Neural crest cell (in vitro differentiated cells): ENCODE results near the gene LRP1-AS. TPM values are rescaled to one million over a fixed set of nuclear protein-coding genes. Genes with fewer than 3 reads are reported as not detected.

Experiments
- DNase-seq: peaks from one replicate; pipeline ENCODE4 v3.0.0; 2021; ENCODE audit warnings: low read depth, mixed read lengths, low spot score
- H3K27ac Mint-ChIP-seq: one replicate; pipeline ENCODE4 v1.8.0; 2021; ENCODE audit warnings: mild to moderate bottlenecking, mixed read lengths; ENCODE audit not compliant: unreplicated experiment
- H3K27me3 Mint-ChIP-seq: 2 replicates; pipeline ENCODE4 v1.8.0; 2021; ENCODE audit warnings: low read depth, mild to moderate bottlenecking, mixed read lengths
- H3K36me3 Mint-ChIP-seq: 2 replicates; pipeline ENCODE4 v1.8.0; 2021; ENCODE audit warnings: low read depth, mild to moderate bottlenecking, mixed read lengths
- H3K4me1 Mint-ChIP-seq: 2 replicates; pipeline ENCODE4 v1.8.0; 2021; ENCODE audit warnings: mixed read lengths
- H3K4me3 Mint-ChIP-seq: one replicate; pipeline ENCODE4 v1.8.0; 2021; ENCODE audit warnings: mild to moderate bottlenecking, mixed read lengths
- H3K9me3 Mint-ChIP-seq: 2 replicates; pipeline ENCODE4 v1.8.0; 2021; ENCODE audit warnings: mixed read lengths
- total RNA-seq: library from RNA; stranded (reverse); gene quantifications from 2 replicates; pipeline ENCODE4 v1.2.1, GENCODE V29; 2021
- TF ChIP-seq, protein P1 (sequence below): fragments of 200-600 bp; sonication (generic); conservative IDR thresholded peaks from 2 replicates; pipeline ENCODE4 v1.5.0; 2021; ENCODE audit warnings: antibody characterized with exemption, mild to moderate bottlenecking

The LRP1-AS gene
- total RNA-seq, 1 donor from 2014 or later: not detected

DNA sequence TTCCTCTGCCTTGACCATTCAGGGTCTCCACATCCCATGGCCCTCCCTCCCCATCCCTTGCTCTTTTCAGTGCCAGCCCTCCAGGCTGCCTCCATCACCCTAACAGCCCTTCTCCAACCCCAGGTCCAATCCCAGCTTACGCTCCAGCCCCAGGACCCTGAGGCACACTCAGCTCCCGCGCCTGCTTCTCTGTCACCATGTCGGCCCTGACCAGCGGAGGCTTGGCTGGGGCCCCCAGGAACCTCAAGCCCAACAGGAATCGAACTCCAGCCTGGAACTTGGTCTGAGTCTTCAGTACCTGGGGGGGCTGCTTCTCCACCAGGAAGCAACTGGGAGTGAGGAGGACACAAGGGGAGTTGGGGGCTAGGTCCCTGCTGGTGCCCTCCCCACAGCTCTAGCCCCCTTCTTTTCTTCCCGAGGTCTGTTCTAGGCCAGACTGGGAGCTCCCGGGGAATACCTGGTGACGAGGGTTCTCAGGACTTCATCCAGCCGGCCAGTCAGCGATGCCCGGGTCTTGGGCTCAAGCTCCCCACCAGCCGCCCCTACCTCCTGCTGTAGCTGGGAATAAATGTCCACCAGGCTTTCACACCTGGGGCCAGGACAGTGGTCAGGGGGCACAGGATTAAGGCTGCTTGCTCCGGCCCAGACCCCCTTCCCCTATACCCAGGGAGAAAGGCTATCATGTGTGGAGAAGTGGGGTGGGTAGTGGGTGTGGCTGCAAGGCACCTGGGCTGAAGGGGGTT, 42.2 kb downstream of the LRP1-AS start:
- Mint-ChIP-seq H3K36me3 (no peaks in the 10 kb centered on the region), H3K27ac (no peak overlapping the region), H3K4me1 (peaks cover 30% of the 10 kb centered on the region), H3K27me3 (no peaks in the 10 kb centered on the region), H3K9me3 (no peaks in the 10 kb centered on the region), H3K4me3 (no peak overlapping the region)
- TF ChIP-seq, protein P1, sequence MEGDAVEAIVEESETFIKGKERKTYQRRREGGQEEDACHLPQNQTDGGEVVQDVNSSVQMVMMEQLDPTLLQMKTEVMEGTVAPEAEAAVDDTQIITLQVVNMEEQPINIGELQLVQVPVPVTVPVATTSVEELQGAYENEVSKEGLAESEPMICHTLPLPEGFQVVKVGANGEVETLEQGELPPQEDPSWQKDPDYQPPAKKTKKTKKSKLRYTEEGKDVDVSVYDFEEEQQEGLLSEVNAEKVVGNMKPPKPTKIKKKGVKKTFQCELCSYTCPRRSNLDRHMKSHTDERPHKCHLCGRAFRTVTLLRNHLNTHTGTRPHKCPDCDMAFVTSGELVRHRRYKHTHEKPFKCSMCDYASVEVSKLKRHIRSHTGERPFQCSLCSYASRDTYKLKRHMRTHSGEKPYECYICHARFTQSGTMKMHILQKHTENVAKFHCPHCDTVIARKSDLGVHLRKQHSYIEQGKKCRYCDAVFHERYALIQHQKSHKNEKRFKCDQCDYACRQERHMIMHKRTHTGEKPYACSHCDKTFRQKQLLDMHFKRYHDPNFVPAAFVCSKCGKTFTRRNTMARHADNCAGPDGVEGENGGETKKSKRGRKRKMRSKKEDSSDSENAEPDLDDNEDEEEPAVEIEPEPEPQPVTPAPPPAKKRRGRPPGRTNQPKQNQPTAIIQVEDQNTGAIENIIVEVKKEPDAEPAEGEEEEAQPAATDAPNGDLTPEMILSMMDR: no peak
- DNase-seq: no peak

DNA sequence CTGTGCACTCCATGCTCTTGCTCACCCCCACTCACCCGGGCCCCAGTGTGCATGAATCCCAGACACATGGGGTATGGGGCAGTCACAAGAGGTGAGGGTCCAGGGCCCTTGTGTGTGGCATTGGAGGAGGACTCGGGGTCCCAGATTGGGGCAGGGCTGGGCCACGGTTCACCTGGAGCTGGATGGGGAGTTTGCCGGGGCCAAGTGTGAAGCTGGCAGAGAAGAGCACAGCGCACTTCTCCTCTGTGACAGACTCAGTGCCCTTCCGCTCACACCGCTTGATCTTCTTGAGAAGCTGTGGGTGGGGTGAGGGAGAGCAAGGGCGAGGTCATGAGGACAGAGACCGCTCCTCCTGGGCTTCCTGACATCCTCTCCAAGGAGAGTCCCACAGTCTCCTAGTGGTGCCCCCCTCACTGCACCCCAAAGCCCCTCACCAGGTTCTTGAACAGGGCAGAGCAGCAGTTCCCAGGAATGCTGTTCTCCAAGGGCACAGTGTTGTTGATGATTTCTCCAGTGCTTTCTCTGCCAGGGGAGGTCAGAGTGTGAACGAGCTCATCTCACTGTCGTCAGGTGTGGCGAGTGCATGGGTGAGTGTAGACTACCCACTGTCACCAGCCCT, 43.0 kb downstream of the LRP1-AS start:
- DNase-seq: no peak

DNA sequence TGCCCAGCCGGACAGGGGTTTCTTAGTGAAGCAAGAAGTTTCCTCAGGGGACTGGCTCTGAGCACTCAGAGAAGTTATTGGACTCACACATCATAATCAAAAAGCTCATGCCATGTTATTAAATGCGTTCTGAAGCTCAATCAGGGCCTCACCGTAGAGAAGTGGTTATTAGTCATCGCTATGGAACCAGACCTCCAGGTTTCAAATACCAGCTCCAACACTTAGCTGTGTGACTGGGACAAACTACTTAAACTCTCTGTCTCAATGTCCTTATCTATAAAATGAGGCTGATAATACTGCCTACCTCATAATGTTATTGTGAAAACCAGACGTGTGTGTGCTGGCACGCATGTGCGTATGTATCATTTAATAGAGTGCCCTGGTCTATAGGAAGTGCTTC, 43.6 kb downstream of the LRP1-AS start:
- H3K27ac Mint-ChIP-seq: no peak overlapping the region
- H3K4me3 Mint-ChIP-seq: no peak overlapping the region
- no peaks in the 10 kb centered on the region for H3K9me3 Mint-ChIP-seq
- peaks cover 20% of the 10 kb centered on the region for H3K4me1 Mint-ChIP-seq
- TF ChIP-seq, protein P1: no peak
- DNase-seq: no peak
- no peaks in the 10 kb centered on the region for H3K27me3 Mint-ChIP-seq
- H3K36me3 Mint-ChIP-seq: peaks cover 2% of the 10 kb centered on the region

More for the DNA sequence above, 43.0 kb downstream of the LRP1-AS start:
- Mint-ChIP-seq H3K4me3 (no peak overlapping the region), H3K27ac (peak overlapping the region; percentile 50), H3K27me3 (no peaks in the 10 kb centered on the region), H3K4me1 (peaks cover 22% of the 10 kb centered on the region), H3K36me3 (peaks cover under 1% of the 10 kb centered on the region), H3K9me3 (no peaks in the 10 kb centered on the region)
- TF ChIP-seq, protein P1: no peak

DNA sequence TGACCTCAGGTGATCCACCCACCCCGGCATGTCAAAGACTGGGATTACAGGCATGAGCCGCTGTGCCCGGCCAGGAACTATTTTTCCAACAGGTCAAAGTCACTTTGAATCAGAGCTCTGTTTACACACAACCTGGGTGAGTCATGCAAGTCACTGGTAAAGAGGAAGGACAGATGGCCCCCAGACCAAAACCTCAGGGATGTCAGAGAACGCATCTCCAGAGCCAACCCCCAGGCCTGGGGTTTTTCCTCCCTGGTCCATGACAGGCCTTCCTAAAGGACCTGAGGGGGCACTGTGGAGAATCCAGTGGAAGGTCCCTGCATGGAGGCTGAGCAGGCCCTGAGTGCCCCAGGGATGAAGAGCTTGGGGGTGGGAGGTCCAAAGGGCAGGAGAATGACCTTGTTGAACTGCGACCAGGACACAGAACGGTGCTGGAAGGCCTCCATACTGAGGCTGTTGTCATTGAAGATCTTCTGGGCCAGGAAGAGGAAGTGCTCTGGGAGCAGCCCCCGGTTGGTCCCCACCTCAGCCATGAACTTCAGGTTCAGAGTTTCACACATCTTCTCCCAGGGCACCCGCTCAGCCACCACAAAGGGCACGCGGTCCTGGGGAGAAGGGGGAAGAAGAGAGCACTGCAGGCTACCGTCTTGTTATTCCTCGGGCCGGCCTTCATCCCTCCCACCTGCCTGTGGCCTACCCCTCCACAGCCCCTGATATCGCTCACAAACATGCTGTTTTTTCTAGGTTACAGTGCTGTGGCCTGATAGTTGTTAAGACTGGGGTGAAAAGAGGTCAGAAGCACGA, 45.3 kb downstream of the LRP1-AS start:
- Mint-ChIP-seq H3K27ac (peak overlapping the region; percentile 81), H3K4me1 (peaks cover 17% of the 10 kb centered on the region), H3K27me3 (no peaks in the 10 kb centered on the region), H3K36me3 (peaks cover 2% of the 10 kb centered on the region), H3K9me3 (no peaks in the 10 kb centered on the region), H3K4me3 (no peak overlapping the region)
- TF ChIP-seq, protein P1: no peak
- DNase-seq: no peak

DNA sequence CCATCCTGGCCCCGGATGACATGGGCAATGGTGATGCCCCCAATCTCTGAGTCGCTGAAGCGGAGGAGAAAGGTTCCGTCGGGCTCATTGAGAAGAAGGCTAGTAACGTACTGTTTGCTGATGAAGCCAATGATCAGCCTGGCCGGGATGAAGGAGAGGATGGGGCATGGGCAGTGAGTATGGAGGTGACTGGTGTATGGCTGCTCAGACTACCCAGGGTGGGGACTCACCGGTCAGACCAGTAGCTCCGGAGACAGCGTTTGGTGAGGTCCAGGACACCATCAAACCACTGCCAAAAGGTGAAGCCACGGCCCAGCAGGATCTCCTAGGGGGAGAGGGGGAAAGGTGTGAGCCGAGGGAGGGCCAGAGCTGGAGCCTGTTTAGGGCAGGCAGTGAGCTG, 47.7 kb downstream of the LRP1-AS start:
- DNase-seq: no peak
- H3K4me1 Mint-ChIP-seq: peaks cover 23% of the 10 kb centered on the region
- no peaks in the 10 kb centered on the region for H3K9me3 Mint-ChIP-seq
- TF ChIP-seq, protein P1: no peak
- peak overlapping the region; percentile 4 for H3K4me3 Mint-ChIP-seq
- no peak overlapping the region for H3K27ac Mint-ChIP-seq
- peaks cover 2% of the 10 kb centered on the region for H3K36me3 Mint-ChIP-seq
- no peaks in the 10 kb centered on the region for H3K27me3 Mint-ChIP-seq
